Inflammatory macrophage (primary cell): ENCODE results near the gene NTF3.

Experiments used
- DNase-seq, 2 donors: peaks; one replicate each; pipeline ENCODE4 v3.0.0-alpha.2; 2020 to 2022

The NTF3 gene

GRCh38 chr12:5537771-5538170 is 105.9 kb downstream of the NTF3 start:
- no peak for DNase-seq
